HEK293 (cell line): ENCODE results near the gene RPS15.

ENCODE experiments used
- BCL11A ChIP-seq: fragments of 450-650 bp; formaldehyde crosslinking; IDR thresholded peaks from 2 replicates; pipeline ENCODE4 v1.5.1; 2016; ENCODE audit warnings: low read depth, missing biosample characterization, missing genetic modification characterization
- GLI2 ChIP-seq: fragments of 450-650 bp; formaldehyde crosslinking; IDR thresholded peaks from 2 replicates; pipeline ENCODE4; 2017; ENCODE audit warnings: missing biosample characterization, missing genetic modification characterization, low read depth, borderline replicate concordance
- GLIS1 ChIP-seq: fragments of 450-650 bp; formaldehyde crosslinking; IDR thresholded peaks from 2 replicates; pipeline ENCODE4 v1.5.1; 2016; ENCODE audit warnings: missing biosample characterization, missing genetic modification characterization
- IKZF3 ChIP-seq: fragments of 450-650 bp; IDR thresholded peaks from 2 replicates; pipeline ENCODE4 v1.5.0; 2018; ENCODE audit warnings: missing biosample characterization, mild to moderate bottlenecking, missing genetic modification characterization, moderate library complexity
- INSM2 ChIP-seq: fragments of 450-650 bp; formaldehyde crosslinking; IDR thresholded peaks from 2 replicates; pipeline ENCODE4 v1.5.1; 2016; ENCODE audit warnings: missing biosample characterization, missing genetic modification characterization
- KLF1 ChIP-seq: fragments of 450-650 bp; formaldehyde crosslinking; IDR thresholded peaks from 2 replicates; pipeline ENCODE4 v1.5.1; 2016; ENCODE audit warnings: missing biosample characterization, missing genetic modification characterization
- MYNN ChIP-seq: fragments of 450-650 bp; formaldehyde crosslinking; IDR thresholded peaks from 2 replicates; pipeline ENCODE4 v1.5.1; 2016; ENCODE audit warnings: missing biosample characterization, missing genetic modification characterization, borderline replicate concordance
- PATZ1 ChIP-seq: fragments of 450-650 bp; formaldehyde crosslinking; IDR thresholded peaks from 2 replicates; pipeline ENCODE4 v1.5.1; 2016; ENCODE audit warnings: missing biosample characterization, missing genetic modification characterization
- SCRT1 ChIP-seq: fragments of 450-650 bp; formaldehyde crosslinking; IDR thresholded peaks from 2 replicates; pipeline ENCODE4 v1.5.1; 2016; ENCODE audit warnings: missing biosample characterization, missing genetic modification characterization, borderline replicate concordance
- SP3 ChIP-seq: fragments of 450-650 bp; formaldehyde crosslinking; IDR thresholded peaks from 2 replicates; pipeline ENCODE4 v1.5.1; 2016; ENCODE audit warnings: missing biosample characterization, missing genetic modification characterization
- SP7 ChIP-seq: fragments of 450-650 bp; formaldehyde crosslinking; IDR thresholded peaks from 2 replicates; pipeline ENCODE4 v1.5.1; 2016; ENCODE audit warnings: missing biosample characterization, missing genetic modification characterization
- ZBTB21 ChIP-seq: fragments of 450-650 bp; formaldehyde crosslinking; IDR thresholded peaks from 2 replicates; pipeline ENCODE4 v1.5.1; 2017; ENCODE audit warnings: missing biosample characterization, missing genetic modification characterization
- ZBTB26 ChIP-seq: fragments of 450-650 bp; formaldehyde crosslinking; optimal IDR thresholded peaks from 2 replicates; pipeline ENCODE3; 2016; ENCODE audit warnings: missing biosample characterization, mild to moderate bottlenecking, missing genetic modification characterization
- ZBTB48 ChIP-seq: fragments of 450-650 bp; formaldehyde crosslinking; IDR thresholded peaks from 2 replicates; pipeline ENCODE4 v1.5.1; 2016; ENCODE audit warnings: missing biosample characterization, missing genetic modification characterization
- ZFP41 ChIP-seq: fragments of 450-650 bp; formaldehyde crosslinking; IDR thresholded peaks from 2 replicates; pipeline ENCODE4 v1.5.1; 2016; ENCODE audit warnings: missing biosample characterization, missing genetic modification characterization, borderline replicate concordance
- ZNF132 ChIP-seq: fragments of 450-650 bp; formaldehyde crosslinking; IDR thresholded peaks from 2 replicates; pipeline ENCODE4 v1.5.1; 2017; ENCODE audit warnings: missing biosample characterization, missing genetic modification characterization, borderline replicate concordance
- ZNF138 ChIP-seq: fragments of 450-650 bp; formaldehyde crosslinking; IDR thresholded peaks from 2 replicates; pipeline ENCODE4 v1.5.1; 2016; ENCODE audit warnings: missing biosample characterization, missing genetic modification characterization, borderline replicate concordance
- ZNF146 ChIP-seq: fragments of 450-650 bp; formaldehyde crosslinking; IDR thresholded peaks from 2 replicates; pipeline ENCODE4 v1.5.1; 2016; ENCODE audit warnings: missing biosample characterization, missing genetic modification characterization
- ZNF157 ChIP-seq: fragments of 450-650 bp; formaldehyde crosslinking; IDR thresholded peaks from 2 replicates; pipeline ENCODE4 v1.5.1; 2016; ENCODE audit warnings: missing biosample characterization, missing genetic modification characterization
- ZNF23 ChIP-seq: fragments of 450-650 bp; formaldehyde crosslinking; IDR thresholded peaks from 2 replicates; pipeline ENCODE4 v1.5.1; 2016; ENCODE audit warnings: missing biosample characterization, missing genetic modification characterization, borderline replicate concordance
- ZNF248 ChIP-seq: fragments of 450-650 bp; formaldehyde crosslinking; IDR thresholded peaks from 2 replicates; pipeline ENCODE4 v1.5.1; 2017; ENCODE audit warnings: missing biosample characterization, missing genetic modification characterization
- ZNF341 ChIP-seq: fragments of 450-650 bp; formaldehyde crosslinking; IDR thresholded peaks from 2 replicates; pipeline ENCODE4; 2016; ENCODE audit warnings: low read depth, missing biosample characterization, missing genetic modification characterization
- ZNF366 ChIP-seq: fragments of 450-650 bp; formaldehyde crosslinking; conservative IDR thresholded peaks from 2 replicates; pipeline ENCODE4 v1.5.1; 2016; ENCODE audit warnings: missing biosample characterization, missing genetic modification characterization
- ZNF394 ChIP-seq: fragments of 450-650 bp; formaldehyde crosslinking; IDR thresholded peaks from 2 replicates; pipeline ENCODE4 v1.5.1; 2016; ENCODE audit warnings: missing biosample characterization, missing genetic modification characterization, mild to moderate bottlenecking, moderate library complexity, borderline replicate concordance
- ZNF423 ChIP-seq: fragments of 450-650 bp; formaldehyde crosslinking; IDR thresholded peaks from 2 replicates; pipeline ENCODE4 v1.5.1; 2016; ENCODE audit warnings: missing biosample characterization, missing genetic modification characterization
- ZNF433 ChIP-seq: fragments of 450-650 bp; formaldehyde crosslinking; IDR thresholded peaks from 2 replicates; pipeline ENCODE4 v1.5.1; 2016; ENCODE audit warnings: missing biosample characterization, missing genetic modification characterization, low read depth
- ZNF473 ChIP-seq: fragments of 450-650 bp; formaldehyde crosslinking; IDR thresholded peaks from 2 replicates; pipeline ENCODE4 v1.5.1; 2017; ENCODE audit warnings: missing biosample characterization, missing genetic modification characterization
- ZNF571 ChIP-seq: fragments of 450-650 bp; formaldehyde crosslinking; IDR thresholded peaks from 2 replicates; pipeline ENCODE4 v1.5.0; 2017; ENCODE audit warnings: missing biosample characterization, missing genetic modification characterization
- ZNF596 ChIP-seq: fragments of 450-650 bp; IDR thresholded peaks from 2 replicates; pipeline ENCODE4 v1.5.0; 2018; ENCODE audit warnings: missing biosample characterization, mild to moderate bottlenecking, missing genetic modification characterization, moderate library complexity
- ZNF610 ChIP-seq: fragments of 450-650 bp; formaldehyde crosslinking; IDR thresholded peaks from 2 replicates; pipeline ENCODE4 v1.5.1; 2016; ENCODE audit warnings: missing biosample characterization, missing genetic modification characterization, borderline replicate concordance
- ZNF670 ChIP-seq: fragments of 450-650 bp; formaldehyde crosslinking; IDR thresholded peaks from 2 replicates; pipeline ENCODE4 v1.5.1; 2016; ENCODE audit warnings: missing biosample characterization, missing genetic modification characterization, low read depth
- ZNF76 ChIP-seq: fragments of 450-650 bp; formaldehyde crosslinking; IDR thresholded peaks from 2 replicates; pipeline ENCODE4; 2016; ENCODE audit warnings: low read depth, missing biosample characterization, missing genetic modification characterization, borderline replicate concordance
- ZNF785 ChIP-seq: fragments of 450-650 bp; formaldehyde crosslinking; IDR thresholded peaks from 2 replicates; pipeline ENCODE4 v1.5.1; 2016; ENCODE audit warnings: missing biosample characterization, missing genetic modification characterization
- ZSCAN5A ChIP-seq: fragments of 450-650 bp; formaldehyde crosslinking; IDR thresholded peaks from 2 replicates; pipeline ENCODE4 v1.5.1; 2016; ENCODE audit warnings: missing biosample characterization, missing genetic modification characterization

Gene RPS15

GRCh38 chr19:1394252-1395193 is 43.7 kb upstream of the RPS15 start (continued):
- TF ChIP-seq ZNF670 (tag by site-specific recombination) (no peak), ZNF146 (no peak), ZNF785 (tag by site-specific recombination) (no peak), ZNF341 (peak; percentile 59), ZNF132 (tag by site-specific recombination) (no peak), ZBTB48 (tag by site-specific recombination) (peak; percentile 94), ZFP41 (tag by site-specific recombination) (no peak), ZNF23 (no peak), ZNF596 (tag by site-specific recombination) (0 out of 2 replicates have a peak, but pooled peaks have one; percentile 25), ZSCAN5A (tag by site-specific recombination) (peak; percentile 69; the same call in 1 of the 2 replicates), BCL11A (tag by site-specific recombination) (peak; percentile 19; the same call in 1 of the 2 replicates), ZNF366 (peak; percentile 65), ZNF138 (no peak), ZNF433 (no peak), SP3 (tag by site-specific recombination) (no peak), ZNF248 (tag by site-specific recombination) (no peak), ZNF473 (no peak), ZNF423 (tag by site-specific recombination) (peak; percentile 74; the same call in 1 of the 2 replicates), IKZF3 (tag by site-specific recombination) (peak; percentile 55; the same call in 1 of the 2 replicates), GLIS1 (tag by site-specific recombination) (peak; percentile 63; the same call in 1 of the 2 replicates), ZNF610 (tag by site-specific recombination) (no peak), ZBTB21 (tag by site-specific recombination) (no peak), MYNN (tag by site-specific recombination) (no peak), INSM2 (tag by site-specific recombination) (no peak), ZNF157 (tag by site-specific recombination) (no peak), ZNF394 (tag by site-specific recombination) (peak; percentile 85; the same call in 1 of the 2 replicates), SP7 (tag by site-specific recombination) (no peak), ZBTB26 (tag by site-specific recombination) (peak; percentile 29), KLF1 (tag by site-specific recombination) (peak; percentile 95), PATZ1 (peak; percentile 20; the same call in 1 of the 2 replicates), SCRT1 (tag by site-specific recombination) (no peak), ZNF571 (tag by site-specific recombination) (no peak), GLI2 (tag by site-specific recombination) (no peak), ZNF76 (tag by site-specific recombination) (0 out of 2 replicates have a peak, but pooled peaks have one; percentile 22)
